K562 (cell line): ENCODE data around the gene LLGL1. TPM values are rescaled to one million over a fixed set of nuclear protein-coding genes. Genes with fewer than 3 reads are reported as not detected.

Source experiments
- CBX3 ChIP-seq, 2 experiments: IDR thresholded peaks; 1 replicate in 1 of 2; 2 replicates in 1 of 2; pipeline ENCODE4 v1.6.1; 2012; ENCODE audit warnings: inconsistent platforms in 2 of 2, low read length in 2 of 2, borderline replicate concordance in 1 of 2, control low read depth in 1 of 2
- GABPA ChIP-seq: fragments of 200-800 bp; sonication (Bioruptor generic); conservative IDR thresholded peaks from 2 replicates; pipeline ENCODE4 v1.6.1; 2016; ENCODE audit warnings: low read depth, missing genetic modification characterization, missing compliant biosample characterization
- GATAD2A ChIP-seq: fragments of 450-650 bp; IDR thresholded peaks from 2 replicates; pipeline ENCODE4 v1.6.1; 2017
- HOXB6 ChIP-seq: fragments of 250-450 bp; sonication (Bioruptor Pico); IDR thresholded peaks from 2 replicates; pipeline ENCODE4 v1.5.1; 2022; ENCODE audit warnings: mild to moderate bottlenecking, borderline replicate concordance
- ILF3 ChIP-seq: fragments of 450-650 bp; IDR thresholded peaks from 2 replicates; pipeline ENCODE4 v1.6.1; 2018; ENCODE audit warnings: antibody characterized with exemption, mild to moderate bottlenecking, moderate library complexity, borderline replicate concordance
- NR2C2 ChIP-seq, 2 experiments: fragments of 200-800 bp in 1 of 2; sonication (Bioruptor generic) in 1 of 2; sonication (generic) in 1 of 2; formaldehyde crosslinking in 1 of 2; IDR thresholded peaks; 2 replicates each; pipeline versions ENCODE4 v1.6.1 to v1.8.0; 2016 to 2022; ENCODE audit warnings: mild to moderate bottlenecking in 1 of 2, missing compliant biosample characterization in 1 of 2, missing genetic modification characterization in 1 of 2, missing genetic modification reagents in 1 of 2
- RBM39 ChIP-seq: fragments of 200-400 bp; formaldehyde crosslinking; optimal IDR thresholded peaks from 2 replicates; pipeline ENCODE3; 2018; ENCODE audit warnings: low read depth, low read length
- RNF2 ChIP-seq: sonication (generic); IDR thresholded peaks from 2 replicates; pipeline ENCODE4 v1.6.1; 2016
- UBTF ChIP-seq, 2 experiments: IDR thresholded peaks; 2 replicates each; pipeline ENCODE4 v1.6.1; 2012; ENCODE audit warnings: improper control_type of control experiment in 2 of 2, low read depth in 2 of 2, low read length in 2 of 2, borderline replicate concordance in 1 of 2
- ZBTB43 ChIP-seq: sonication (generic); formaldehyde crosslinking; IDR thresholded peaks from 2 replicates; pipeline ENCODE4 v1.8.0; 2023; ENCODE audit warnings: mild to moderate bottlenecking, missing genetic modification reagents
- ZNF512 ChIP-seq: IDR thresholded peaks from 2 replicates; pipeline ENCODE4 v1.6.1; 2016; ENCODE audit warnings: missing genetic modification characterization, missing compliant biosample characterization
- polyA plus RNA-seq, 8 experiments: library from polyadenylated mRNA; depleted of rRNA in 4 of 8; stranded (reverse) in 5 of 8; unstranded in 3 of 8; fragments of >200 nt; fragmentation: Nextera tagmentation in 2 of 8; fragmentation: Illumina TruSeq in 1 of 8; extraction: Ambion mirVana in 2 of 8; extraction: Trizol in 1 of 8; gene quantifications; 2 replicates each; pipeline versions ENCODE4 v1.2.1 to v1.2.3, GENCODE V29; 2011 to 2014; ENCODE audit warnings: inconsistent platforms in 1 of 8, missing spikeins in 1 of 8
- total RNA-seq, 7 experiments: library from RNA; depleted of rRNA in 6 of 7; stranded (reverse); fragments of >200 nt in 6 of 7; fragmentation: Illumina TruSeq in 2 of 7; extraction: Trizol in 2 of 7; gene quantifications; 2 replicates each; pipeline versions ENCODE4 v1.2.1 to v1.2.3, GENCODE V29; 2011 to 2021; ENCODE audit warnings: low replicate concordance in 1 of 7
- TF ChIP-seq, protein P1 (sequence below): sonication (generic); formaldehyde crosslinking; IDR thresholded peaks from 2 replicates; pipeline ENCODE4 v1.8.0; 2022; ENCODE audit warnings: mild to moderate bottlenecking, missing genetic modification reagents
- TF ChIP-seq, protein P2 (sequence below): fragments of 250-450 bp; sonication (Bioruptor Pico); IDR thresholded peaks from 2 replicates; pipeline ENCODE4 v1.4.0; 2020; ENCODE audit warnings: mild to moderate bottlenecking
- TF ChIP-seq, protein P3 (sequence below): fragments of 250-450 bp; sonication (Bioruptor Pico); IDR thresholded peaks from 2 replicates; pipeline ENCODE4 v1.5.1; 2021; ENCODE audit warnings: mild to moderate bottlenecking

Gene LLGL1
- total and polyA plus RNA-seq, 9 of the 15 experiments (the other 6 are each of a cell fraction or from before 2014, with no cell fraction given), result 0.11 to 12.9 (median 5.3) TPM; not detected in 1

DNA sequence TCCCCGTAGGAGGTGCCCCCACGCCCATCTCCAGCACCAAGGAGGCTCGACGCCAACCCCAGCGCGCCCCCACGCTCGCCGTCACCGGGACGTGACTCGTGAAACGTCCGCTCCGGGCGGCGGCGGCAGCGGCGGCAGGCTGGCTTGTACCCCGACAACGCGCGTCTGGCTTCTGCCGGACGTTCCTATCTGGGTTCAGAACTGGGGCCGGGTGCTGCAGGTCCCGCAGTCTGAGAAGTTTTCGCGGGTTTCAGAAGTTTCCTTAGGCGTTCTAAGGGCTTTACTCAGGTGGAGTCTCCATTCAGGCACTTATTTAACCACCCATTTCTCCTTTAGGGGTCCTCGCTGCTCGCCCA lies 42.5 kb upstream of the LLGL1 start (continued):
- TF ChIP-seq, protein P1, sequence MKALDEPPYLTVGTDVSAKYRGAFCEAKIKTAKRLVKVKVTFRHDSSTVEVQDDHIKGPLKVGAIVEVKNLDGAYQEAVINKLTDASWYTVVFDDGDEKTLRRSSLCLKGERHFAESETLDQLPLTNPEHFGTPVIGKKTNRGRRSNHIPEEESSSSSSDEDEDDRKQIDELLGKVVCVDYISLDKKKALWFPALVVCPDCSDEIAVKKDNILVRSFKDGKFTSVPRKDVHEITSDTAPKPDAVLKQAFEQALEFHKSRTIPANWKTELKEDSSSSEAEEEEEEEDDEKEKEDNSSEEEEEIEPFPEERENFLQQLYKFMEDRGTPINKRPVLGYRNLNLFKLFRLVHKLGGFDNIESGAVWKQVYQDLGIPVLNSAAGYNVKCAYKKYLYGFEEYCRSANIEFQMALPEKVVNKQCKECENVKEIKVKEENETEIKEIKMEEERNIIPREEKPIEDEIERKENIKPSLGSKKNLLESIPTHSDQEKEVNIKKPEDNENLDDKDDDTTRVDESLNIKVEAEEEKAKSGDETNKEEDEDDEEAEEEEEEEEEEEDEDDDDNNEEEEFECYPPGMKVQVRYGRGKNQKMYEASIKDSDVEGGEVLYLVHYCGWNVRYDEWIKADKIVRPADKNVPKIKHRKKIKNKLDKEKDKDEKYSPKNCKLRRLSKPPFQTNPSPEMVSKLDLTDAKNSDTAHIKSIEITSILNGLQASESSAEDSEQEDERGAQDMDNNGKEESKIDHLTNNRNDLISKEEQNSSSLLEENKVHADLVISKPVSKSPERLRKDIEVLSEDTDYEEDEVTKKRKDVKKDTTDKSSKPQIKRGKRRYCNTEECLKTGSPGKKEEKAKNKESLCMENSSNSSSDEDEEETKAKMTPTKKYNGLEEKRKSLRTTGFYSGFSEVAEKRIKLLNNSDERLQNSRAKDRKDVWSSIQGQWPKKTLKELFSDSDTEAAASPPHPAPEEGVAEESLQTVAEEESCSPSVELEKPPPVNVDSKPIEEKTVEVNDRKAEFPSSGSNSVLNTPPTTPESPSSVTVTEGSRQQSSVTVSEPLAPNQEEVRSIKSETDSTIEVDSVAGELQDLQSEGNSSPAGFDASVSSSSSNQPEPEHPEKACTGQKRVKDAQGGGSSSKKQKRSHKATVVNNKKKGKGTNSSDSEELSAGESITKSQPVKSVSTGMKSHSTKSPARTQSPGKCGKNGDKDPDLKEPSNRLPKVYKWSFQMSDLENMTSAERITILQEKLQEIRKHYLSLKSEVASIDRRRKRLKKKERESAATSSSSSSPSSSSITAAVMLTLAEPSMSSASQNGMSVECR, result no peak
- TF ChIP-seq RBM39, result no peak
- TF ChIP-seq ZNF512 (tag), result no peak
- no peak for TF ChIP-seq ZBTB43 (CRISPR knock-in tag)
- TF ChIP-seq RNF2, result peak; percentile 11; the same call in 1 of the 2 replicates
- TF ChIP-seq GABPA, result no peak
- TF ChIP-seq GATAD2A, result peak; percentile 57; the same call in 1 of the 2 replicates
- TF ChIP-seq UBTF (IDR thresholded peaks at IDR 0.05; ENCODE audit: borderline replicate concordance in 1 of 2, low read depth in 2 of 2, low read length in 2 of 2), result peak in 1 of 2 experiments; percentile 55; a peak in 1 of 4 replicates
- TF ChIP-seq, protein P2, sequence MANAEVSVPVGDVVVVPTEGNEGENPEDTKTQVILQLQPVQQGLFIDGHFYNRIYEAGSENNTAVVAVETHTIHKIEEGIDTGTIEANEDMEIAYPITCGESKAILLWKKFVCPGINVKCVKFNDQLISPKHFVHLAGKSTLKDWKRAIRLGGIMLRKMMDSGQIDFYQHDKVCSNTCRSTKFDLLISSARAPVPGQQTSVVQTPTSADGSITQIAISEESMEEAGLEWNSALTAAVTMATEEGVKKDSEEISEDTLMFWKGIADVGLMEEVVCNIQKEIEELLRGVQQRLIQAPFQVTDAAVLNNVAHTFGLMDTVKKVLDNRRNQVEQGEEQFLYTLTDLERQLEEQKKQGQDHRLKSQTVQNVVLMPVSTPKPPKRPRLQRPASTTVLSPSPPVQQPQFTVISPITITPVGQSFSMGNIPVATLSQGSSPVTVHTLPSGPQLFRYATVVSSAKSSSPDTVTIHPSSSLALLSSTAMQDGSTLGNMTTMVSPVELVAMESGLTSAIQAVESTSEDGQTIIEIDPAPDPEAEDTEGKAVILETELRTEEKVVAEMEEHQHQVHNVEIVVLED (CRISPR knock-in tag), result peak; percentile 92
- TF ChIP-seq, protein P3, sequence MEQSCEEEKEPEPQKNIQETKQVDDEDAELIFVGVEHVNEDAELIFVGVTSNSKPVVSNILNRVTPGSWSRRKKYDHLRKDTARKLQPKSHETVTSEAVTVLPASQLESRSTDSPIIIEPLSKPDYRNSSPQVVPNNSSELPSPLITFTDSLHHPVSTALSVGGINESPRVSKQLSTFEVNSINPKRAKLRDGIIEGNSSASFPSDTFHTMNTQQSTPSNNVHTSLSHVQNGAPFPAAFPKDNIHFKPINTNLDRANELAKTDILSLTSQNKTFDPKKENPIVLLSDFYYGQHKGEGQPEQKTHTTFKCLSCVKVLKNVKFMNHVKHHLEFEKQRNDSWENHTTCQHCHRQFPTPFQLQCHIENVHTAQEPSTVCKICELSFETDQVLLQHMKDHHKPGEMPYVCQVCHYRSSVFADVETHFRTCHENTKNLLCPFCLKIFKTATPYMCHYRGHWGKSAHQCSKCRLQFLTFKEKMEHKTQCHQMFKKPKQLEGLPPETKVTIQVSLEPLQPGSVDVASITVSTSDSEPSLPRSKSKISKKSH (CRISPR knock-in tag), result no peak
- no peak for TF ChIP-seq CBX3 (IDR thresholded peaks at IDR 0.05; ENCODE audit: borderline replicate concordance in 1 of 2, low read length in 2 of 2)
- TF ChIP-seq ILF3, result no peak
- TF ChIP-seq HOXB6 (CRISPR knock-in tag), result no peak
- TF ChIP-seq NR2C2 (CRISPR knock-in tag; IDR thresholded peaks at IDR 0.05), result no peak
- TF ChIP-seq NR2C2 (tag; IDR thresholded peaks at IDR 0.05), result peak; percentile 86
